H9 (cell line): ENCODE results near the gene ZMIZ1. TPM values are rescaled to one million over a fixed set of nuclear protein-coding genes. Genes with fewer than 3 reads are reported as not detected.

Experiments used
- DNase-seq: peaks from one replicate; pipeline ENCODE4 v3.0.0-alpha.2; 2017
- H2AFZ ChIP-seq: one replicate; pipeline ENCODE4 v1.6.1; 2013; ENCODE audit warnings: mild to moderate bottlenecking, low read length, control low read depth, moderate library complexity
- H2AK5ac ChIP-seq: 2 replicates; pipeline ENCODE4 v1.6.1; 2013; ENCODE audit warnings: low read length, control low read depth, mixed read lengths; ENCODE audit not compliant: insufficient read length
- H2BK120ac ChIP-seq: one replicate; pipeline ENCODE4 v1.6.1; 2013; ENCODE audit warnings: low read depth, mild to moderate bottlenecking, low read length, control low read depth, inconsistent platforms; ENCODE audit not compliant: poor library complexity, severe bottlenecking
- H2BK12ac ChIP-seq: 2 replicates; pipeline ENCODE4 v1.6.1; 2013; ENCODE audit warnings: low read length, control low read depth, mixed read lengths, low read depth; ENCODE audit not compliant: insufficient read length
- H2BK15ac ChIP-seq: 2 replicates; pipeline ENCODE4 v1.6.1; 2013; ENCODE audit warnings: low read depth, low read length, control low read depth
- H2BK20ac ChIP-seq: one replicate; pipeline ENCODE4 v1.6.1; 2013; ENCODE audit warnings: low read depth, mild to moderate bottlenecking, low read length, control low read depth, inconsistent platforms; ENCODE audit not compliant: poor library complexity, severe bottlenecking
- H2BK5ac ChIP-seq: 2 replicates; pipeline ENCODE4 v1.6.1; 2013; ENCODE audit warnings: low read length, control low read depth, mixed read lengths; ENCODE audit not compliant: insufficient read length
- H3K14ac ChIP-seq: 2 replicates; pipeline ENCODE4 v1.6.1; 2013; ENCODE audit warnings: low read length, control low read depth; ENCODE audit not compliant: insufficient read depth
- H3K18ac ChIP-seq: 2 replicates; pipeline ENCODE4 v1.6.1; 2013; ENCODE audit warnings: low read depth, mild to moderate bottlenecking, mixed read lengths, low read length, control low read depth; ENCODE audit not compliant: insufficient read length
- H3K23ac ChIP-seq: 2 replicates; pipeline ENCODE4 v1.6.1; 2013; ENCODE audit warnings: low read length, control low read depth, mixed read lengths, low read depth; ENCODE audit not compliant: insufficient read length
- H3K23me2 ChIP-seq: 2 replicates; pipeline ENCODE4 v1.6.1; 2013; ENCODE audit warnings: low read depth, mild to moderate bottlenecking, mixed read lengths, low read length, control low read depth; ENCODE audit not compliant: insufficient read length, poor library complexity, severe bottlenecking
- H3K27ac ChIP-seq: 2 replicates; pipeline ENCODE4 v1.5.1; 2013; ENCODE audit warnings: low read length, control low read depth, mixed read lengths, low read depth; ENCODE audit not compliant: insufficient read length
- H3K27me3 ChIP-seq: 2 replicates; pipeline ENCODE4 v1.6.1; 2013; ENCODE audit warnings: low read length, control low read depth, inconsistent platforms; ENCODE audit not compliant: insufficient read depth
- H3K4ac ChIP-seq: 2 replicates; pipeline ENCODE4 v1.6.1; 2013; ENCODE audit warnings: low read depth, mild to moderate bottlenecking, control low read depth, inconsistent platforms, low read length, moderate library complexity
- H3K4me1 ChIP-seq: 2 replicates; pipeline ENCODE4 v1.6.1; 2013; ENCODE audit warnings: low read length, control low read depth, inconsistent platforms; ENCODE audit not compliant: insufficient read depth
- H3K4me2 ChIP-seq: 2 replicates; pipeline ENCODE4 v1.6.1; 2013; ENCODE audit warnings: low read length, control low read depth, mixed read lengths; ENCODE audit not compliant: insufficient read length, insufficient read depth
- H3K56ac ChIP-seq: 2 replicates; pipeline ENCODE4 v1.6.1; 2013; ENCODE audit warnings: low read depth, mild to moderate bottlenecking, mixed read lengths, low read length, control low read depth; ENCODE audit not compliant: insufficient read length
- H3K79me1 ChIP-seq: 2 replicates; pipeline ENCODE4 v1.6.1; 2013; ENCODE audit warnings: low read depth, mild to moderate bottlenecking, moderate library complexity, low read length, control low read depth, inconsistent platforms; ENCODE audit not compliant: insufficient read depth, poor library complexity, severe bottlenecking
- H3K79me2 ChIP-seq: 2 replicates; pipeline ENCODE4 v1.6.1; 2013; ENCODE audit warnings: low read length, control low read depth, inconsistent platforms; ENCODE audit not compliant: insufficient read depth
- H3K9ac ChIP-seq: 2 replicates; pipeline ENCODE4 v1.6.1; 2013; ENCODE audit warnings: low read length, control low read depth, mixed read lengths; ENCODE audit not compliant: insufficient read length; ENCODE audit errors: extremely low read depth
- H3K9me3 ChIP-seq: one replicate; pipeline ENCODE4 v1.6.1; 2013; ENCODE audit warnings: low read depth, low read length, inconsistent platforms; ENCODE audit not compliant: control insufficient read depth
- H3T11ph ChIP-seq: one replicate; pipeline ENCODE4 v1.6.1; 2013; ENCODE audit warnings: mild to moderate bottlenecking, low read length, control low read depth, inconsistent platforms
- H4K20me1 ChIP-seq: one replicate; pipeline ENCODE4 v1.6.1; 2013; ENCODE audit not compliant: control insufficient read depth, insufficient read length, insufficient read depth
- H4K5ac ChIP-seq: 2 replicates; pipeline ENCODE4 v1.6.1; 2013; ENCODE audit warnings: low read depth, mild to moderate bottlenecking, mixed read lengths, low read length, control low read depth; ENCODE audit not compliant: insufficient read length
- H4K8ac ChIP-seq: replicated peaks from 2 replicates; pipeline ENCODE4 v1.6.1; 2013; ENCODE audit warnings: low read length, control low read depth, mixed read lengths, low read depth; ENCODE audit not compliant: insufficient read length
- H4K91ac ChIP-seq: 2 replicates; pipeline ENCODE4 v1.6.1; 2013; ENCODE audit warnings: low read depth, mild to moderate bottlenecking, moderate library complexity, mixed read lengths, low read length, control low read depth; ENCODE audit not compliant: insufficient read length
- H3K27ac Mint-ChIP-seq, 3 experiments: 2 replicates in 2 of 3; 3 replicates in 1 of 3; pipeline ENCODE4 v1.8.0; 2020 to 2021; ENCODE audit warnings: mixed read lengths in 3 of 3, mild to moderate bottlenecking in 1 of 3, moderate library complexity in 1 of 3
- H3K27me3 Mint-ChIP-seq: 2 replicates; pipeline ENCODE4 v1.8.0; 2021; ENCODE audit warnings: low read depth, mild to moderate bottlenecking, moderate library complexity, mixed read lengths
- H3K36me3 Mint-ChIP-seq, 3 experiments: 2 replicates in 2 of 3; 3 replicates in 1 of 3; pipeline ENCODE4 v1.8.0; 2020 to 2021; ENCODE audit warnings: low read depth in 3 of 3, mixed read lengths in 3 of 3; ENCODE audit not compliant: insufficient read depth in 1 of 3
- H3K4me1 Mint-ChIP-seq, 2 experiments: 2 replicates each; pipeline ENCODE4 v1.8.0; 2020; ENCODE audit warnings: mixed read lengths in 2 of 2
- H3K4me3 Mint-ChIP-seq, 2 experiments: 2 replicates in 1 of 2; 3 replicates in 1 of 2; pipeline ENCODE4 v1.8.0; 2020 to 2021; ENCODE audit warnings: mild to moderate bottlenecking in 2 of 2, mixed read lengths in 2 of 2, moderate library complexity in 1 of 2
- H3K9me3 Mint-ChIP-seq, 2 experiments: 2 replicates in 1 of 2; 3 replicates in 1 of 2; pipeline ENCODE4 v1.8.0; 2020; ENCODE audit warnings: mild to moderate bottlenecking in 2 of 2, mixed read lengths in 2 of 2, moderate library complexity in 1 of 2
- CTCF ChIP-seq: fragments of 200-600 bp; sonication (generic); conservative IDR thresholded peaks from 3 replicates; pipeline ENCODE4 v1.8.0; 2021; ENCODE audit warnings: antibody characterized with exemption, mild to moderate bottlenecking
- WGBS: extraction: QIAGEN DNeasy Blood & Tissue Kit; methylation state at CpG from one replicate; pipeline ENCODE4 v1.1.7; 2013; ENCODE audit warnings: missing lambda C conversion rate, low lambda C conversion rate, mixed read lengths; ENCODE audit not compliant: insufficient read length; ENCODE audit errors: extremely low coverage; 5-methylcytosine and 5-hydroxymethylcytosine counted together
- total RNA-seq: library from RNA; stranded (reverse); gene quantifications from 2 replicates; pipeline ENCODE4 v1.2.1, GENCODE V29; 2021

Gene ZMIZ1
- total RNA-seq, 1 experiment from 2014 or later: 36.9 TPM

- H3K4me1 ChIP-seq: no peaks in the 10 kb centered on the region
- H2BK5ac ChIP-seq: no peak overlapping the region
- Mint-ChIP-seq H3K27ac (no peak overlapping the region), H3K4me3 (no peak overlapping the region), H3K27me3 (peaks cover 9% of the 10 kb centered on the region), H3K4me1 (no peaks in the 10 kb centered on the region), H3K9me3 (peaks cover 4 to 7% of the 10 kb centered on the region in 2 experiments; a peak in 3 of 5 replicates), H3K36me3 (peaks cover 0 to 3% (median 0%) of the 10 kb centered on the region in 3 experiments; a peak in 3 of 7 replicates)
- H2BK12ac ChIP-seq: no peak overlapping the region
- H3K4ac ChIP-seq: no peak overlapping the region
- no peak overlapping the region for H3K27ac ChIP-seq
- no peak overlapping the region for H3K18ac ChIP-seq
- no peak for TF ChIP-seq CTCF
- no peak overlapping the region for H4K5ac ChIP-seq
- no peak overlapping the region for H2AFZ ChIP-seq
- no peak overlapping the region for H2AK5ac ChIP-seq
- no peaks in the 10 kb centered on the region for H3K79me2 ChIP-seq
- H2BK120ac ChIP-seq: no peak overlapping the region
- no peak overlapping the region for H3K4me2 ChIP-seq
- no peak overlapping the region for H3K14ac ChIP-seq
- no peak for DNase-seq
- no CpG with 5 or more reads among the region's 6 CpGs for whole genome bisulfite sequencing
- no peaks in the 10 kb centered on the region for H3K79me1 ChIP-seq
- no peak overlapping the region for H3K23ac ChIP-seq
- H3K9me3 ChIP-seq: no peaks in the 10 kb centered on the region
- H2BK15ac ChIP-seq: no peak overlapping the region
- H2BK20ac ChIP-seq: no peak overlapping the region
- H4K91ac ChIP-seq: no peak overlapping the region
- no peaks in the 10 kb centered on the region for H3K27me3 ChIP-seq
- no peak overlapping the region for H4K8ac ChIP-seq
- H3K23me2 ChIP-seq: no peaks in the 10 kb centered on the region
- no peaks in the 10 kb centered on the region for H4K20me1 ChIP-seq
- no peak overlapping the region for H3K56ac ChIP-seq
- no peak overlapping the region for H3T11ph ChIP-seq
- no peak overlapping the region for H3K9ac ChIP-seq
Measured at GRCh38 chr10:79328147-79328701, 259.5 kb downstream of the ZMIZ1 start.
